CD4-positive, alpha-beta T cell treated with Interleukin-15 for 4 hours (primary cell): Measurements from ENCODE around the gene NIF3L1.
A peak's percentile ranks its signal among the peaks of the same experiment; 100 is the strongest.
"Not testable (repeated sequence)": the region's sequence is repeated elsewhere in the genome, so short reads cannot be mapped to it uniquely, and the experiment has no call there.

Experiments used
- DNase-seq: peaks from one replicate; pipeline ENCODE4 v3.0.0-alpha.2; 2020; ENCODE audit warnings: low spot score

The NIF3L1 gene

GRCh38 chr2:200871151-200871550 lies 18.0 kb upstream of the NIF3L1 start:
- DNase-seq = no peak

- DNase-seq = no peak
These were observed 15.6 kb upstream of the NIF3L1 start for GRCh38 chr2:200873560-200873959.

GRCh38 chr2:200877443-200877842 lies 11.7 kb upstream of the NIF3L1 start:
- no peak for DNase-seq

DNA sequence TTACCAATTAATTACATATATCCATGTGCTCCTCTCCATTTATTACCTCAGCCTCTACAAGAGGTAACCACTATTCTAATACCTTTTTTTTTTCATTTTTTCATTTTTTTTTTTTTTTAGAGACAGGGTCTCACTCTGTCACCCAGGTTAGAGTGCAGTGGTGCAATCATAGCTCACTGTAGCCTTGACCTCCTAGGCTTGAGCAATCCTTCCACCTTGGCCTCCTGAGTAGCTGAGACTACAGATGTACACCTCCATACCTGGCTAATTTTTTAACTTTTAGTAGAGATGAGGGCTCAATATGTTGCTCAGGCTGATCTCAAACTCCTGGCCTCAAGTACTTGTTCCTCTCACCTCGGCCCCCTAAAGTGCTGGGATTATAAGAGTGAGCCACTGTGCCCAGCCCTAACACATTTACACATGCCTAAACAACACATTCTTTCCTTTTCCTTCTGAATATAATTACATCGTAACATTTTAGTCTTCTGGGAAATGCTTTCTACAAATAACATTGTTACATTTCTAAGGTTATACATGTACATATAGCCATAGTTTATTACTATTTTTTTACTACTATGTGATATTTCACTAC lies 10.8 kb upstream of the NIF3L1 start:
- DNase-seq = no peak

DNA sequence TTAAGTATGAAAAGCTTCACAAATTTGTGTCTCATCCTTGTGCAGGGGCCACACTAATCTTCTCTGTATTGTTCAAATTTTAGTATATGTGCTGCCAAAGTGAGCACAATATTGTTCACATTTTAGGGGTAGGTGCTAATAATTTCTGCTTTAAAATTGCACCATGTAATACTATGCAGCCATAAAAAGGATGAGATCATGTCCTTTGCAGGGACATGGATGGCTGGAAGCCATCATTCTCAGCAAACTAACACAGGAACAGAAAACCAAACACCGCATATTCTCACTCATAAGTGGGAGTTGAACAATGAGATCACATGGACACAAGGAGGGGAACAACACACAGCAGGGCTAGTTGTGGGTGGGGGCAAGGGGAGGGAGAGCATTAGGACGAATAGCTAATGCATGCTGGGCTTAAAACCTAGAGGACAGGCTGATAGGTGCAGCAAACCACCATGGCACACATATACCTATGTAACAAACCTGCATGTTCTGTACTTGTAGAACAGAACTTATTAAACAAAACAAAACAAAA lies 7.4 kb upstream of the NIF3L1 start:
- DNase-seq = not testable (repeated sequence)

DNA sequence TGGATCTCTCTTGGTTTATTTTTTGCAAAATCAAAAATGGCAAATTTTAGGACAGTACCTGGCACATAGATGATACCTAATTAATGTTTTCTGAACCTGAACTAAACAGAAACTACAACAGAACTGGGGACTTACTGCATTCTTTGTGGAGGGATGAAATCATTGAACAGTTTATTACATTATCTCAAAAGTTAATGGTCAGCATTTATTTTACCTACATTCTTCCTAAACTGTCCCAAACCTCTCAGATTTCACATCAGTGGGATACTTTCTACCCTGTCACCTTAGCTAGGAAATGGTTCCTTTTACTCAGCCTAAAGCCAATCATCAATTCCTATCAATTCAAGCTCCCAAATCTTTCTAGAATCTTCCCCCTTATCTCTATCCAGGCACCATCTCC lies 10.3 kb downstream of the NIF3L1 start:
- no peak for DNase-seq

GRCh38 chr2:200901459-200902072 lies 12.4 kb downstream of the NIF3L1 start:
- DNase-seq = peak; percentile 85

DNA sequence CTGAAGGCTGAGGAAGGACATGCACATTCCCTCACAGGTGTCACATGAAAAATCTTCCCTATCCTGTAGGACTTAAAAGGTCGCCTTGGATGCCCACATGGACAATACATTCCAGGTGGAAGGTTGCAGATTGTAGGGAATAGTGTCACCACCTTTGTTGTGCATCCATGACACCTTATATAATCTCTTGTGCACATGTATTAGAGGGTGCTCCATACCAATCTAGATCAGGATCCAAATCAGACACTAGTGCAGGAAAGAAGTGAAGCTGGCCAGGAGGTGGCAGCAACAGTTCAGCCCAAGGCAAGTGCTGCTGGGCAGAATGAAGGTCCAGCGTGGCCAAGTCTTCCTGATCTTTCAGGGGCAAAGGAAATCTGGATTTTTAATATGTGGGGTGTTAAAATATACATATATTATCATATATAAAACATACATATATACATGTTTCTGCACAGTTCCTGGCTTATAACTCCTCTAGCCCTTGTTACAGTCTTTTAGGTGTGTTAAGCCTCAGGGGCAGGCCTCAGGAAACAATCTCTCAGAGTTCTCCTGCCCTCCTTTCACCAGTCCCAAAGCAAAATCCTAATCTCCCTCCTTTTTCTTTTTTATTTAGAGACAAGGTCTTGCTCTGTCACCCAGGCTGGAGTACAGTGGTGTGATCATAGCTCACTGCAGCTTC lies 16.6 kb downstream of the NIF3L1 start:
- DNase-seq = peak; percentile 42

- DNase-seq = no peak
These were observed 20.8 kb downstream of the NIF3L1 start for GRCh38 chr2:200909958-200910357.

GRCh38 chr2:200913654-200914053 lies 24.5 kb downstream of the NIF3L1 start:
- no peak for DNase-seq

GRCh38 chr2:200922439-200922838 lies 33.3 kb downstream of the NIF3L1 start:
- no peak for DNase-seq

DNA sequence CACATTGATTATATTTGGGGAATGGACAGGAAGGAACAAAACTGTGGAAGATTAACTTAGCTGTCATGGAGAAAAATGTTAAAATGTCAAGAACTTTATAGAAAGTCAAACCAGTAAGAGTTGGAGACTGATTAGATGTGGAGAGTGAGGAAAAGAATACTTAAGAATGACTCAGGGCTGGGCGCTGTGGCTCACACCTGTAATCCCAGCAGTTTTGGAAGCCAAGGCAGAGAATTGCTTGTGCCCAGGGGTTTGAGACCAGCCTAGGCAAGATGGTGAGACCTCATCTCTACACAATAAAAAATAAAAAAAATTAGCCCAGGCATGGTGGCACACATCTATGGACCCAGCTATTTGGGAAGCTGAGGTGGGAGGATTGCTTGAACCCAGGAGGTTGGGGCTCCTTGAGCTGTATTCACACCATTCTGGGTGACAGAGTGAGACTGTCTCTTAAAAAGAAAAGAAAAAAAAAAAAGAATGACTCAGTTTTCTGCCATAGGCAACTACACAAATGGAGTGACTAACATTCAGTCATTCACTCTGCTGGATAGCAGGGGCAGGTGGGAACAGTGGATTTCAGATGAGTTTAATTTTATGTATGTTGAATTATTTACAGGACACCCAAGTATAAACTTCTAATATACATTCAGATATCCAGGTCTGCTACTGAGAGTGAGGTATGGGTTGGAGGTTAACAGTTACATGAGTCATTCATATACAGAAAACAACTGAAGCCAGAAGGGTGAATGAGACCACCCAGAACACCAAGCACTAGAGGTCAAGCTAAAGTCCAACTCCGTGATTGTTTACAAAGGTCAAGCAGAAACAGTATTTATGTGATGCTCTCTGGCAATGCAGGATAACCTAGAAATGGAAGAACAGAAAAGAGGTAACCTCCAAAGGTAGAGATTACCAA lies 40.4 kb downstream of the NIF3L1 start:
- DNase-seq = no peak

DNA sequence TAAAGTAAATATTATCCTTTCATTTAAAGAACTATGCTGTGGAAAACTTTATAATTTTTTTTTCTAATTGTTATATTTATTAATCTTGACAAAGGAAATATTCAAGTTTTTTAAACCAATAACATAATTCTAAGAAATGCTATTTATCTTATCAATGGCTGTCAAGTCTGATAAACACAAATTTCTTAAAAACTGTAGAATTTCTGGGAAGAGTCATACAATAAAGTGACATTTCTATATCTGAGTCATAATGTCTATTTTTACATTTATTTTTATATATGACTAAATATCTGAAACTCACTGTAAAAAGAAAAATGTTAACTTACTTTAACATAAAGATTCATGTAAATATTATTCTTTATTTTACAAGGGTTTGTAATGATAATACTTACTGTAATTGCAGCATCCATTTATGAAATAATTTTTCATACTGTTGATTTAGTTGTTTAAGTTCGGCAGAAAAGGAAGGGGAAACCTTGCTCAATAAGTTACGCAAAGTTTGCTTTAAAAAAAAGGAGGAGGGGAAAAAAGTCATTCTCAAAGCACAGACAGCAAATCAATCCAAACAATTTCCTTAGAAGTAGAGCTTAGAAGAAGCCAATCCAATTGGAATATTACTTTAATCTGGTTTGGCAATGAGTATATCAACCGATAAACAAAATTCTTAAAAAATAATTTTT lies 41.9 kb downstream of the NIF3L1 start:
- no peak for DNase-seq

DNA sequence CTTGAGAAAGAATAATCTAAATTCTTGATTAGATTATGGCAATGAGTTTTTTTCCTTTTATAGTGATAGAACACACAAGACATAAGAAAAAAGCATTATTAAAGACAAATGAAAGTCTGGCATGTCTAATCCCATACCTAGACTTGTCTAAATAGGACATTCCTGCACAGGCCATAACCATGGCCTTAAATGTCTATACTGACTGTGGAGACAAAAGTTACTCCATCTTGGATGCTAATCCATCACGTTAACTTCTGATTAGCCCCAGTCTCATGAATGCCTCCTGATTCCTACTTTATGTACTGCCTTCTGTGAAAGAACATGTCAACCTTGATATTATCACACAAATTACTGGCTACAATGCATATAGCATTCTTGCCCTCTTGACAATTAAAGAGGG lies 50.7 kb downstream of the NIF3L1 start:
- no peak for DNase-seq

- no peak for DNase-seq
These were observed 54.4 kb downstream of the NIF3L1 start for GRCh38 chr2:200943527-200944105.

- peak; percentile 31 for DNase-seq
These were observed 55.6 kb downstream of the NIF3L1 start for GRCh38 chr2:200944467-200945394.

DNA sequence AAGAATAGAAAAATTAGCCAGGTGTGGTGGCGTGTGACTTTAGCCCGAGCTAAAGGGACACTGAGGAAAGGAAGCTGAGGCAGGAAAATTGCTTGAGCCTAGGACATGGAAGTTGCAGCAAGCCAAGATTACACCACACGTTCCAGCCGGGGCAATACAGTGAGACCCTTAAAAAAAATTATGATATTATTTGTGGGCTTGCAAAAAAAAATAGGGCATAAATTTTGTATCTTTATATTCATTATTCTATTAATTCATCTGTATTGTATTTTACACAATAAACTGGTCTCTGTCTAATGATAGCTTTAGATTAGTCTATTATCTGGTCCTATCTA lies 56.2 kb downstream of the NIF3L1 start:
- DNase-seq = no peak

DNA sequence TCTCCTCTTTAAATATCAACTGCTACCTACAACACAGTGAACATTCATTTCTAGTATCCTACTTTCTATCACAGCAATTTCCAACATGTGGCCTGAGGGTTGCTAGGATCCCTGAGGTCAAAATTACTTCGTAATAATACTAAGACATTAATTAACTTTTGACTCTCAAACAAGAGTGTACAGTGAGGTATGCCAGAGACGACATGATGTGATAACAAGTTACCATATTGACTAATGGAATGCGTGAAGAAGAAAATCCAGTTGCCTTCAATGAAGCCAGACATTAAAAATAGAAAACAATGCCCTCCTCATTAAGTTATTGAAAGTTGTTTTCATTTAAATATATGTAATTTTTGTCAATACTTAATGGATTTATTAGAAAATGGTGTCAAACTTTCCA lies 61.2 kb downstream of the NIF3L1 start:
- DNase-seq = no peak
